Iris pigment epithelial cell (primary cell): ENCODE results near the gene TRIM10.
"Not testable (repeated sequence)": the region's sequence is repeated elsewhere in the genome, so short reads cannot be mapped to it uniquely, and the experiment has no call there.

Experiments
- DNase-seq: peaks from one replicate; pipeline ENCODE4 v3.0.0-alpha.2; 2011; ENCODE audit warnings: low read depth

The TRIM10 gene

DNA sequence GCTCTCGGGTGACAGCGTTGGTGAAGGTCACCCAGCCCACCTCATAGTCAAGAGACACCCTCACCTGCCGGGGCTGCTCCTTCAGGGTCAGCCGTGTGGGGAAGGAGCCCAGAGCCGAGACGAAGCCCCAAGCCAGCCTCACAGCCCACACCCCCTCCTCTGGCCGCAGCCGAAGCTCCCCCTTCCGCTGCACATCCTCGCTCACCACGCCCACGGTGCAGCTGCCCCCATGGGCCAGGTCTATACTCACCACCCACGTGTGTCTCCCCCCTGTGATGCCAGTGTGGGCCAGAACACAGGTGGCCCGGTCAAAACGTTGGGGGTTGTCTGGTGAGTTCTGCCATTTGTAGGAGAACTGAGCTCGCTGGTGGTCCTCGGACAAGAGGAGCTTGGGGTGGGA lies 7.0 kb downstream of the TRIM10 start:
- DNase-seq = no peak

DNA sequence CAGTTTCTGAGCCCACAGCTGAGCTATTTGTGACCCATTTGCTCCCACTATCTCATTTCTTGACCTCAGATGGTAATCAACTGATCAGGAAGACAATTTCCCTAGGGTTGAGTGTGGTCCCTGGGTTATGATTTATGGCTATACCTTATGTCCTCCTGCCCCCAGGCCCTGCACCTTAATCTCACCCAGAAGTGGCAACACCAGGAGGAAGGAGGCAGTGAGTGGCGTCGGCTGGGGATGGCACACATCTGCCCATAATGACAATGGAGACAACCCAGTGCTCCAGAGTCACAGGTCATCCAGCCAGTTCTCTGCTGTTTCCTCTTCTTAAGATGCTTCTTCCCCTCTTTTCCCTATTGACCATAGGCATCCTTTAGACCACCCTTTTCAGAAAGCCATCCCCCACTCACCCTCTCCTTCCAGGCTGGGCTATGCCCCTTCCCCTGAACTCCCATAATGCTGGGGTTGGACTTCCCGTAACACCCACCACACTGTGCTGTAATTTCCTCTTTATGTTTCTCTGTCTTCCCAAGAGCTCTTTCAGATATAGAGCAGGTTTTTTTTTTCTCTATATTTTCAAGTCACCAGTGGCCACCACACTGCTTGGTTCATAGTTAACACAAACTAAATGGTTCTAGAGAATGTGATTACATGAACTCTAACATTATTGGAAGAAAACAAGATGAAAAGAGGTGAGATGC lies 8.0 kb downstream of the TRIM10 start:
- DNase-seq = no peak

DNA sequence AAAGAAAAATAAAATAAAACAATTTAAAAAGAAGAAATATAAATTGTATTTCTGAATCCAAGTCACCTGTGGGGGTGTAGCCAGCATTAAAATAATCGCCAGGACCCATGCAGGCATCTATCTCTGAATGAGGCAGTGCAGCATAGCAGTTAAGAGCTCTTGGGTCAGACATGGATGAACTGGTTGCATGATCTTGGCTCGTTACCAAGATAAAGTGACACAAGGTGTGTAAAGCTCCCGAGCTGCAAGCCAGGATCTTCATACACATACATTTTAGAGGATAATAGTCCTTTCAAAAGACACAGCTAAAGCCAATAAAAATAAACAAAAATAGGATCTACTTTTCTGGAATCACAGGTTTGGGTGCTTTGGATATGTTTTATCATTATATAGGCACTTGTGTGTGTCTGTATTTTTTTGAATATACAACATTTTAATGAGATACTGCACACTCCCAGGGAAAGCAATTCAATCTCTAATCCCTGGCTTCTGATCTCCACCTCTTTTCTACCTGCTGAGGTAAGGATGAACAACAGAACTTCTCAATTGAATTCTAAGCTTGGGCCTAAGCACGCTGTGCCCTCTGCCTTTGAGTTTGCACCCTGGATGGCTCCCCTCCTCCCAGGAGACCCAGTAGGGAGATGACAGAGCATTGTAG lies 8.9 kb downstream of the TRIM10 start:
- no peak for DNase-seq

DNA sequence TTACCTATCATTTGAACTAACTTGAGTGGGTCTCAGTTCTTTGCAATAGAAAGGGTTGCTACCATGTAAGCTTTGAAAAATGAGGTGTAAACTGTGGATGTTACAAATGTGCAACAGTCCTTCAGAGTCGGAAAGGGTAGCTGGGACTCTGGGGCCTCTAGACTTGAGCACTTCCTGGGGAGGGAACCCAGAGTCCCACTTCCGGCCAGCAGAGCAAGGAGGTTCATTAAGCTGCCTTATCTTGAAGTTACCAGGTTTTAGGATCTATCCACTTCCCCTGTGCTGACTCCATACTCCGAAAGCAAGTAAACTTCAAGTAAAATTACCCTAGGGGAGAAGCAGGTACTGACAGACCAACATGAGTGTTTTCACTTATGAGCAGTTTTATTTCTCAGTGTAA lies 9.4 kb downstream of the TRIM10 start:
- DNase-seq = no peak

DNA sequence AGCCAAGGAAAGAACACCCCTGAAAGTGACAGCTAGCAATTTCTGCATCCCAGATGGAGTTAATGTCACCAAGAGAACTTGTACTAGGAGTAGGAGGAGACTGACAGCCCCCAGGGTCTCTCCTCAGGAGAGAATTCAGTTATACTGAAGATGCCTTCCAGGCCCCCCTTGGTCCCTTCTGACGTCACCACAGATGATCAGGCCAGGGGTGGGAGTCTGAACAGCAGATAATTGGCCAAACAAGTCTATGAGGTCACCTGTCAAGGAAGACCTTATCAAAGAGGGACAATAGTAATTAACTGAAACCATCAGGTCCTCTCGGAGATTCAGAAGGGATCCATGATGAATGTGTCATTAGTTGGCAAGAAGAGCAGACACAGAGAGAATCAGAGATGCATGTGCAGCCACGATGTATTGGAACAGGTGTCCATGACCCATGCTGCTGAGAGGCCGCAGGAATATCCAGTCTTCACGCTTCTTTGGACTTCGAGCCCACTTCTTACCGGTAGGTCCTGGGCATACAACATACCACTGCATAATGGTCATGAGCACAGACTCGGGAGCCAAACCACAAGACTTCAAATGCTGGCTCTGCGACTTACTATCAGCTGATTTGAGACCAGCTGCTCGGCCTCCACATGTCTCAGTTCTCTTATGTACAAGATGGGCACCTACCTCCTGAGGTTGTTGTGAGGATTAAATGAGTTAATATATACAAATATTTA lies 10.2 kb downstream of the TRIM10 start:
- DNase-seq = no peak

DNA sequence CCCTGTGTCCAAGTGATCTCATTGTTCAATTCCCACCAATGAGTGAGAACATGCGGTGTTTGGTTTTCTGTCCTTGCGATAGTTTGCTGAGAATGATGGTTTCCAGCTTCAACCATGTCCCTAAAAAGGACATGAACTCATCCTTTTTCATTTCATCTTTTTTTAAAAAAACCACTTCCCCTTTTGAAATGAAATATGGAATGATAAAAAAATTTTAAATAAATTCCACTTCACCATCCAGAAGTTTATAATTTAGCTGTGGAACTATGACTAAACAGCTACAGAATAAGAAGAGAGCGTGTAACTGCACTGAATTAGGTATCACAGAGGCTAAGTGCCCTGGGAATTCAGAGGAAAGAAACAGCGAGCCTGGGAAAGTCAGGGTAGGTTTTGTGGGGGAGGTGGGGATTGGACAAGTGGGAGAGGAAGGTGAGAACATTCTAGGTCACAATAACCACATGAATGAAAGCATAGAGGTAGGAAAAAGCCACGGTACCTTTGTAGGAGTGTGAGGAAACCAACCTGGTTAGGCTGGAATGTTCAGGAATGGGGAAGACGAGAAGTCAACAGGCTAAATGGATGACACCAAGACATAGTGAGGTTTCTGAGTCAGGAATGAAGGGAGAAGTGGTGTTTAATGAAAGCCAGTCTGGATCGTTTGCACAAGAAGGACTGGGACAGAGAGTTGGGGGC lies 11.0 kb downstream of the TRIM10 start:
- no peak for DNase-seq

DNA sequence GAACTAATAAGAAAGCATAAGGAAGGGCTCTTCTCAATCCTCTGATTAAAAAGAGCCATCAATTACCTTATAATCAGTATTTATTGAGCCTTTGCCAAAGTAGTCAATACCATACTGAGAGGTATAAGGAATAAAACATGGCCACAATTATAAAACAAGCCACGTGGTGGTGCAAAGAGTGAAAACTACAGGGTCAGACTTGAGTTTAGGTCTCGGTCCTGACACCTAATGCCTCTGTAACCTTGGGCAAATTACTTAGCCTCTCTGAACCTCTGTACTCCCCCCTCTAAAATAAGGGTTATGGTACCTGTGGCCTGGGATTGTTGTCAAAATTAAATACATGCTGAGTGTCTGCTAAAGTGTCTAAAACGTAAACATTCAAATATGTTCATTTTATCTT lies 11.8 kb downstream of the TRIM10 start:
- no peak for DNase-seq

DNA sequence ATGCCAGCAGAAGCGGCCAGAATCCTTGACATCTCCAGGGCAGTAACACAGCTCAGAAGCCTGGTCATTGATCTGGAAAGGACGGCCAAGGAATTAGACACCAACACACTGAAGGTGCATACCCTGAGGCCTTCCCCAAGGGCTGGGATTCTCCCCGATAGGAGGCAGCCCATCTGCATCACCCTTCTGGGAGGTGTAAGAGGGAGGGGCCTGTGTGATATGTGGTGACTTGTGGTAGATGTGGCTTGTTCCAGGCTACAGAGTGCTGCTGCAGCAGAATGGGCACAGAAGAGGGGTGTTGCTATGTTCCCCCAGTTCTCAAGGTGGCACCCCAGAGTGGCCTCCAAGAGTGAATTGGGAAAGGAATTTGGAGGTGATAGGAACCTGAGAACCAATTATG lies 13.9 kb downstream of the TRIM10 start:
- no peak for DNase-seq

DNA sequence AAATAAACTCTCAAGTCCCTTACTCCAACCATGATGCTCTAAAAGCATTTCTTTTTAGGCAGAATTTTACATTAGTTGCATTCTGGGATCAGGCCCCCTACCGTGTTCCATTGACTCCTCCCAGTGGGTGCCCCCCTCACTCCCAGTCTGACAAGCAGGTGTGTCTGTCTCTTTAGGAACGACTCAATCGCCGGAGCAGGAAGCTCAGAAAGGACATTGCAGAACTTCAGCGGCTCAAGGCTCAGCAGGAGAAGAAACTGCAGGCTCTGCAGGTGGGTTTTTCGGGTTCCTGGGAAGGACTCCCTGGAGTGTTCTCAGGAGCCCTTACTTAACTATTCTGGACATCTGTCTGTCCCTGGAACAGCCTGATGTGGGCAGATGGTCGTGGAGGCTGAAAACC lies 15.2 kb downstream of the TRIM10 start:
- DNase-seq = no peak

DNA sequence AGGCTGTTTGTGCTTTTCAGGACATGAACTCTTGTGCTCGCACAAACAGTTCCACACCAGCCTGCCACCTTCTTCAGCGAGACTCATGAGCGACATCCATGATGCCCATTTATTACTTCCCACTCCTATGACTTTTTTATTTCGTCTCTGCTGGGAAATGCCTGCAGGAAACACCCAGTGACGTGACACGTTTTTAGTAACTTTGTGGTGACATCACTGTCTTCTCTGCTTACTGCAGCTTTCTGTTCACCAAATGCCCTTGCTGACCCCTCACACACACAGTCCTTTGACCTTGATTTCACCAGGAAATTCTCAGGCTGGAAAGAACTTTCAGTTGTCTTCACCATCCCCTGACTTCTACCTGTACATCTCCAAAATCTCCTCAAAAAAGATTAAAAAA lies 16.2 kb downstream of the TRIM10 start:
- no peak for DNase-seq

DNA sequence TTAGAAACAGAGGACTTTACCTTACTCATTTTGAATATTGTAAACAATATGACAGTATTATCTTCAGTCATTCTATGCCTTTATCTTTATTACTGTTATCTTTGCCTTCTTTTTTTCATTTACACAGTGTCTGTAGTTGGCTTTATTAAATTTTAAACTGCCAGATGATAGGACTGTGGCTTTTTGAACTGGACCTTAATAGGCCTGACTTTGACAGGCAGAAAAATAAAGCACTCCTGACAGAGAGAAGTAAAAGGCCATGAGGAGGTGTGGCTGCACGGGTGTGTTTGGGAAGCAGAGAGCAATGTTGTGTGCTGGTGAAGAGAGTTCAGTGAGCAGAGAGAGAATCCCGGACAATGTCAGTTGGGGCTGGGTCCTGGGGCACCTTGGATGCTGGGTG lies 17.2 kb downstream of the TRIM10 start:
- DNase-seq = no peak

DNA sequence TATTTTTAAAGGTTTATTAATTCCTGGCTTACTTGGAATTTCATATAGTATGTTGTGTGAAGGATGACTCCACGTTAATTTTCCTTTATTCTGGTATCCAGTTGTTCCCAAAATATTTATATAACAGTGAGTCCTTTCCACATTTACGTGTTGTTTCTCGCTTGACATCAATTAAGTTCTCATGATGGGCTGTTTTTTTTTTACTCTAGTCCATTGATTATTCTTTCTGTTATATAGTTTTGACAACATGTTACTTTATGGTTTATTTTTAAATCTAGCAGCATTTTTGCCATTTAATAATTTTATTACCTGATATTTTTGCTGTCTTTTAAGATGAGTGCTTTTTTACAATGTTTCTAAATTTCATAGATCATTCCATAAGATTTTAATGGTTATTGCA lies 18.3 kb downstream of the TRIM10 start:
- DNase-seq = no peak

DNA sequence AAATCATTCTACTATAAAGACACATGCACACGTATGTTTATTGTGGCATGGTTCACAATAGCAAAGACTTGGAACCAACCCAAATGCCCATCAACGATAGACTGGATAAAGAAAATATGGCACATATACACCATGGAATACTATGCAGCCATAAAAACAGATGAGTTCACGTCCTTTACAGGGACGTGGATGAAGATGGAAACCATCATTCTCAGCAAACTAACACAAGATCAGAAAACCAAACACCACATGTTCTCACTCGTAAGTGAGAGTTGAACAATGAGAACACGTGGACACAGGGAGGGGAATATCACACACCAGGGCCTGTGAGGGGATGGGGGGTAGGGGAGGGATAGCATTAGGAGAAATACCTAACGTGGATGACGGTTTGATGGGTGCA lies 20.8 kb downstream of the TRIM10 start:
- DNase-seq = not testable (repeated sequence)

DNA sequence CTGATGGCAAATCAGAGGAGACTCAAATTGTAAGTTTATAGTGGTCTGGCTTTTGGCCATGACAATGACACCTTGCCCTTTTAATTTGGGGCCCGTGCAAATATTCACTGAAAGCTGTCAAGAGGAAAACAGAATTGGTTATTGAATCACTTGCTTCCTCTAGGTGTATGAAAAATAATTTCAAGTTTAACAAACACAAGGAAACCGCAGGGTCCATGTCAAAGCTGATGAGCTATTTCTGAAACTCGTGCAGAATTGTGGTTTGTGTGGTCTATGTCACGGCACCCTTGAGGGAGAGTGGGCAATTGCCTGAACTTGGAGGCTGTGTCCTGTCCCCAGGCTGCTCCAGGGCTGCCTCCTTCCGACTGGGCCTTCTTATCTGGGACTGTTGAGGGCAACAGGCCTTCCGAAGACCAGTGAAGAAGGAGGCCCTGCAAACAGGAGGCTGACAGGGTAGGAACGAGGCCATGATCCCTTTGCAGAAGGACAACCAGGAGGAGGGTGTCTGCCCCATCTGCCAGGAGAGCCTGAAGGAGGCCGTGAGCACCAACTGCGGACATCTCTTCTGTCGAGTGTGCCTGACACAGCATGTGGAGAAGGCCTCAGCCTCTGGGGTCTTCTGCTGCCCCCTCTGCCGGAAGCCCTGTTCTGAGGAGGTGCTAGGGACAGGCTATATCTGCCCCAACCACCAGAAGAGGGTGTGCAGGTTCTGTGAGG lies 24.3 kb downstream of the TRIM10 start:
- no peak for DNase-seq

DNA sequence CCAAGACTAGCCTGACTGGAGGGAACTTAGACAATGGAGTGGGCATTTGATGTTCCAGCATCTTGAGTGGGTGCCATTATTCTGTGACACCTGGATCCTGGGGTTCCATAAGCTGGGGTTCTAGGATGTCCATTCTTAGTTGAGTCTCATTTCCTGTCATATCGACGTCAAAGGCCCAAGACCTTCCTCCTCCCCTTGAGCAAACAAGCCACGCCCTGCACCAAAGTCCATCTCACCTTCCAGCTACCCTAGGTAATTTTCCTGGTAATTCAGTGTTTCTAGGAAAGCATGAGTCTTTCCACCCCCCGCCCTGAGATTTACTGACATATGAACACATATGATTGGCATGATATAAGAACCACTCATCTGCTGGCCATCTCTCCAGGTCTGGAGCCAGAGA lies 25.3 kb downstream of the TRIM10 start, which contains the start of gene TRIM40:
TSS of gene TRIM40 (plus strand) at position 384 of the 400 bp plus-strand sequence. CDS start 897 bp downstream, outside the sequence.
- DNase-seq = no peak

DNA sequence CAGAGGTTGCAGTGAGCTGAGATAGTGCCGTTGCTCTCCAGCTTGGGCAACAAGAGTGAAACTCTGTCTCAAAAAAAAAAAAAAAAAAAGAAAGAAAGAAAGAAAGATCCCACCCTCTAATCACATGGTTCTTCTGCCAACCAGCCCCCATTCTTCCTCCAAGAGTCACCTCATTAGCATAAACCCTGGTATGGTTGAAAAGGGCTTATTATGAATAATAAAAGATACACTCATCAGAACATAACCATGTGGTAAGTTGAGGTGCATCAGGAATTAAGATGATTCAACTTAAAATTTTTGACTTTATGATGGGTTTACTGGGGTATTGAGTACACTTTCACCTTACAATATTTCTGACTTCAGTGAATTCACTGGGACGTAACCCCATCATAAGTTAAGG lies 25.9 kb downstream of the TRIM10 start:
- DNase-seq = no peak

DNA sequence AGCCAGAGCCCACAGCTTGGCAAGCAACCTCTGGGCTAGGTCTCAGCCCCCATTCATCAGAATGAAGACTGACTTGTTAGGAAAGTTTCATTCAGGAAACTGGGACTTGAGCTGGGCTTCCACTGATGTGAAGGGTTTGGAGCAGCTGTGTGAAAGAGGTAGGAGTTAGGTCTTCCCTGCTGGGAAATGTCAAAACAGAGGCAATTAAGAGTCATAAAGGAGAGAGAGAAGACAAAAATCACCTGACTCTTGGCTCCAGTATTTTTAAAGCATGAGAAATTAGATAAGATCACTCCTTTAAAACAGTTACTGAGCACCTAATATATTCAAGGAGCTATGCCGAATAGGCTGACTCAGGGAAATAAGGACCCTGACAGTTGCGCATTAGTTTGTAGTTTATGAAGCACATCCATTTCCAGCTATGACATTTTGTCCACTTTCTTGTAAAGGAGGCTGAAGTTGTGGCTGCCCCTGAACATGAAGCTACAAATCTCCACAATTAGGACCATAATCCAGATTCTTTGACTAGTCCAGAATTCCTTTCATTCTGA lies 29.0 kb downstream of the TRIM10 start:
- DNase-seq = no peak

DNA sequence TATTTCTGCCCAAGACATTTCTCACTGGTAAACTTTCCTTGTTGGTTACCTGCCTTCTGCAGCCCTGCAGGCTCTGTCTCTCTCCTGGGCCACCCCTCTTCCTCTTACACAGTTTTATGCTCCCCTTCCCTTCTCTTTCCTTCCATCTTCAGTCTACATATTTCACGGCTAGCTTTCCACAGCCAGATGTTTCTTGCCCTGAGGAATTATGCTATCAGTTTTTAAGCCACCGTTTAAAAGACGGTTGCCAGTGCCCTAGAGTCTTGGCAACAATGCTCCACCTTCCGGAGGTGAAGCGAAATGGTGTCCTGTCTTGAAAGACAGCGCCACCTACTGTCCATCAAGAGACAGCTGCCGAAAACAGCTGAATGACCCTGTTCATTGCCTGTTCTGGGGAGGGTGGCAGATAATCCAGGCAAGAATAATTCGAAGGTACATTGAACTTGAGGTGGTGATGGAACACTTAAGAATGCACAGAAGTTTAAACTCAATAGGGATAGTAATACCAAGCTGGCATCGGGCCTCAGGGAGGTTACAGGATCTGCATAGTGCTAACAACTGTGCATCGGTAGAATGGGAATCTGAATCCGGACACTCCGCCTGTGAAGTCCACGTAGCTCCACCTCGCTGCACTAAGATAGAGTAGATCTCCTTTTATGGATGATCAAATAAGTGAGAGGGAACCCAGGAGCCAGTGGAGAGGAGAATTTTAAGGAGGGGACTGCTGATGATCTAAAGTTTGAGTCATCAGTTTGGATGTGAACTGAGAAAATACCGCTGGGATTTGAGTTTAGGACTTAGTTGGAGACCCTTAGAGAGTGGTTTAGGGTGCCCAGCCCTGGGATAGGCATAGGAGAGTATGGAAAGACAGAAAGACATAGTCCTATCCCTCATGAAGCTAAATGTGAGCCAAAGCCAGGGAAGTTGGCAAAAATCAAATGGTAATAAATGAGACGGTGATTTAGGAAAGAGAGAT lies 29.8 kb downstream of the TRIM10 start:
- DNase-seq = peak; percentile 81

DNA sequence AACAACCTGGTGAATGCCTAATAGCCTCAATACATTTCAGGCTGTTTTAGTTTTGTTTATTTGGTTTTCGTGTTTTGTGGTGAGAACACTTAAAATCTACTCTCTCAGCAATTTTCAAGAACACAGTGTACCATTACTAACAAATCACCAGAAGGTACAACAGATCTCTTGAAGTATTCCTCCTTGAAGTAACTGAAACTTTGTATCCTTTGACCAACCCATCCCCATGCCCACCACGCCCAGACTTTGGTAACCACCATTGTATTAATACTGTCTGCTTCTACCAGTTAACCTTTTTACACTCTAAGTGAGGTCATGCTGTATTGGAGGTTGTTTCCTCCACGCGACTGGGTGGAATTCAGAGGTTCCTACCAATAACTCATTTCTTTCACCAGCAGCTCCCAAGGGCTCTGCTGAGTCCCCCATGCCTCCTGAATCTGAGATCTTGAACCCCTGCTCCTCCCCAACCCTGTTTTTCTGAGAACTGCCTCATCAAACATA lies 30.8 kb downstream of the TRIM10 start:
- DNase-seq = no peak
